LHCN-M2 (cell line): ENCODE measurements around the gene RAB11FIP2. TPM values are rescaled to one million over a fixed set of nuclear protein-coding genes. Genes with fewer than 3 reads are reported as not detected.
"Not testable (repeated sequence)": the region's sequence is repeated elsewhere in the genome, so short reads cannot be mapped to it uniquely, and the experiment has no call there.

Source experiments
- DNase-seq: peaks from one replicate; pipeline ENCODE4 v3.0.0-alpha.2; 2012; ENCODE audit warnings: low read depth
- polyA plus RNA-seq: library from polyadenylated mRNA; unstranded; fragments of >200 nt; gene quantifications from one replicate; pipeline ENCODE4 v1.2.1, GENCODE V29; 2012; ENCODE audit warnings: missing spikeins
- total RNA-seq: library from RNA; depleted of rRNA; stranded (reverse); fragments of >200 nt; gene quantifications from 2 replicates; pipeline ENCODE4 v1.2.3, GENCODE V29; 2014; rRNA removed

The RAB11FIP2 gene
- total RNA-seq: 13.2 and 13.7 TPM in 2 replicates
- polyA plus RNA-seq: 2.6 TPM

- DNase-seq: peak; percentile 87
Measured at GRCh38 chr10:118046395-118047156, at the start of gene RAB11FIP2. RAB11FIP2 (minus strand) TSS chr10:118046941; CDS start chr10:118046163, 778 bp downstream.

GRCh38 chr10:118096022-118096421, 49.3 kb upstream of the RAB11FIP2 start:
- no peak for DNase-seq

GRCh38 chr10:118092209-118092608, 45.5 kb upstream of the RAB11FIP2 start:
- DNase-seq: no peak

- DNase-seq: no peak
Measured at GRCh38 chr10:118080817-118081216, 34.1 kb upstream of the RAB11FIP2 start.

- no peak for DNase-seq
Measured at GRCh38 chr10:118076705-118077104, 30.0 kb upstream of the RAB11FIP2 start.

- no peak for DNase-seq
Measured at GRCh38 chr10:118072840-118073239, 26.1 kb upstream of the RAB11FIP2 start.

GRCh38 chr10:118067389-118067788, 20.6 kb upstream of the RAB11FIP2 start:
- DNase-seq: not testable (repeated sequence)

- no peak for DNase-seq
Measured at GRCh38 chr10:118062798-118063238, 16.1 kb upstream of the RAB11FIP2 start.

GRCh38 chr10:118058371-118058770, 11.6 kb upstream of the RAB11FIP2 start:
- no peak for DNase-seq

- DNase-seq: no peak
Measured at GRCh38 chr10:118057361-118057760, 10.6 kb upstream of the RAB11FIP2 start.

- no peak for DNase-seq
Measured at GRCh38 chr10:118054383-118054782, 7.6 kb upstream of the RAB11FIP2 start.

- no peak for DNase-seq
Measured at GRCh38 chr10:118052816-118053215, 6.1 kb upstream of the RAB11FIP2 start.

GRCh38 chr10:118047880-118048279, 1.1 kb upstream of the RAB11FIP2 start:
- DNase-seq: no peak

GRCh38 chr10:118047157-118047719, 497 bp upstream of the RAB11FIP2 start:
- no peak for DNase-seq

- DNase-seq: peak; percentile 54
Measured at GRCh38 chr10:118045837-118046394, 825 bp downstream of the RAB11FIP2 start.

GRCh38 chr10:118045158-118045836, 1.4 kb downstream of the RAB11FIP2 start:
- DNase-seq: no peak

- DNase-seq: no peak
Measured at GRCh38 chr10:118042827-118043242, 3.9 kb downstream of the RAB11FIP2 start.

- no peak for DNase-seq
Measured at GRCh38 chr10:118042336-118042735, 4.4 kb downstream of the RAB11FIP2 start.

GRCh38 chr10:118041316-118041715, 5.4 kb downstream of the RAB11FIP2 start:
- peak; percentile 73 for DNase-seq

- no peak for DNase-seq
Measured at GRCh38 chr10:118036281-118036875, 10.4 kb downstream of the RAB11FIP2 start.

- no peak for DNase-seq
Measured at GRCh38 chr10:118035354-118036005, 11.3 kb downstream of the RAB11FIP2 start.
